GM12864 (cell line): ENCODE results near the gene GRIP2.

ENCODE experiments used
- DNase-seq: peaks from one replicate; pipeline ENCODE4 v3.0.0-alpha.2; 2011; ENCODE audit warnings: low read depth
- H3K4me3 ChIP-seq: 2 replicates; pipeline ENCODE4 v1.5.1; 2011; ENCODE audit warnings: mild to moderate bottlenecking, low read depth, low read length, control low read depth
- TF ChIP-seq, protein P1 (sequence below): IDR thresholded peaks from 2 replicates; pipeline ENCODE4 v1.5.1; 2011; ENCODE audit warnings: low read depth, mild to moderate bottlenecking, moderate library complexity, low read length, control low read depth, inconsistent platforms; ENCODE audit errors: missing control alignments

The GRIP2 gene

DNA sequence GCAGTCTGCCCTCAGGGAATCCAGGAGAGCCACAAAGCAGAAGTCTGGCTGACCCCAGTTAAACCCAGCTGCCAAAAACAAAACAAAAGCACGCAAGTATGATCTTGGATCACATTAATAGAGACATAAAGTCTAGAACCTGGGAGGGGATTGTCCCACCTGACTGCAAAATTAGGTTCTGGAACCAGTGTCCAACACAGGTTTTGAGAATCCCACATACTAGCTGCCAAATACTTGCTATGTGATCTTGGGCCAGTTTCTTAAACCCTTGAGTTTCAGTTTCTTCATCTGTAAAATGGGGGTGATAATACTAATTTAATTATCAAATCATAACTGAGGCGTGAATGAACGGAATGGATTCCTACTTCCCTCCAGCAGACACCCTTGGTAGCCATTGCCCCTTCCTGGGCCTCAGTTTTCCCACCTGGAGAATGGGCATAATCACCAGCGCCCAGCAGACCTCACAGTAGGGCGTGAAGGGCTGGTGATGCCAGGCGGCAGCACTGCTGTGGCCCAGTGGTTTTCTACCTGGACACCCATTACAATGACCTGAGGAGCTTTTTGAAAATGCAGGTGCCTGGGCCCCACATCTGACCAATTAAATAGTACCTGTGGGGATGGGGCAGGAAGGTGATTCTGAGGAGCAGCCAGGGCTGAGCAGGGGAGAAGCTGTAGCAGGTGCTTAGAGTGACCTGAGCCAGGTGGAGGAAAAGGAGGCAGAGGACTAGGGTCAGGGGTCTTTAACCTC lies 32.2 kb downstream of the GRIP2 start:
- H3K4me3 ChIP-seq: no peak overlapping the region
- no peak for DNase-seq
- TF ChIP-seq, protein P1, sequence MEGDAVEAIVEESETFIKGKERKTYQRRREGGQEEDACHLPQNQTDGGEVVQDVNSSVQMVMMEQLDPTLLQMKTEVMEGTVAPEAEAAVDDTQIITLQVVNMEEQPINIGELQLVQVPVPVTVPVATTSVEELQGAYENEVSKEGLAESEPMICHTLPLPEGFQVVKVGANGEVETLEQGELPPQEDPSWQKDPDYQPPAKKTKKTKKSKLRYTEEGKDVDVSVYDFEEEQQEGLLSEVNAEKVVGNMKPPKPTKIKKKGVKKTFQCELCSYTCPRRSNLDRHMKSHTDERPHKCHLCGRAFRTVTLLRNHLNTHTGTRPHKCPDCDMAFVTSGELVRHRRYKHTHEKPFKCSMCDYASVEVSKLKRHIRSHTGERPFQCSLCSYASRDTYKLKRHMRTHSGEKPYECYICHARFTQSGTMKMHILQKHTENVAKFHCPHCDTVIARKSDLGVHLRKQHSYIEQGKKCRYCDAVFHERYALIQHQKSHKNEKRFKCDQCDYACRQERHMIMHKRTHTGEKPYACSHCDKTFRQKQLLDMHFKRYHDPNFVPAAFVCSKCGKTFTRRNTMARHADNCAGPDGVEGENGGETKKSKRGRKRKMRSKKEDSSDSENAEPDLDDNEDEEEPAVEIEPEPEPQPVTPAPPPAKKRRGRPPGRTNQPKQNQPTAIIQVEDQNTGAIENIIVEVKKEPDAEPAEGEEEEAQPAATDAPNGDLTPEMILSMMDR: no peak

DNA sequence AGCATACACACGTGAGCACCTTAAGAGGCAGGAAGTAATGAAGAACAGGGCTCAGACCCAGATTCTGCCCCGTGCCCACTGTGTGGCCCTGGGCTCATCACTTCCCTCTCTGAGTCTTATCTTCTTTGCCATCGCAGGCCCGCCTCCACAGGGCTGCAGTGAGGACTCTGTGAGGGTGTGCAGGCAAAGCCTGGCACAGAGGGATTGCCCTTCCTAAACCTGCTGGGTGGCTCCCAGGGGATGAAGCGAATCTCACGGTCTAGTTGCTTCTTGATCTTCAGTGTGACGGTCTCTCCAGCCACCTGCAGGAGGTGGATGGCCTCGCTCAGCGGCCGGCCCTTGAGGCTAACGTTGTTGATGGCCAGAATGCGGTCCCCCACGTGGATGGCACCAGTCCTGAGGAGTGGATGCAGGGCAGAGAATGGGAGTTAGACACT lies 32.8 kb downstream of the GRIP2 start:
- H3K4me3 ChIP-seq: no peak overlapping the region
- no peak for DNase-seq
- TF ChIP-seq, protein P1: no peak

DNA sequence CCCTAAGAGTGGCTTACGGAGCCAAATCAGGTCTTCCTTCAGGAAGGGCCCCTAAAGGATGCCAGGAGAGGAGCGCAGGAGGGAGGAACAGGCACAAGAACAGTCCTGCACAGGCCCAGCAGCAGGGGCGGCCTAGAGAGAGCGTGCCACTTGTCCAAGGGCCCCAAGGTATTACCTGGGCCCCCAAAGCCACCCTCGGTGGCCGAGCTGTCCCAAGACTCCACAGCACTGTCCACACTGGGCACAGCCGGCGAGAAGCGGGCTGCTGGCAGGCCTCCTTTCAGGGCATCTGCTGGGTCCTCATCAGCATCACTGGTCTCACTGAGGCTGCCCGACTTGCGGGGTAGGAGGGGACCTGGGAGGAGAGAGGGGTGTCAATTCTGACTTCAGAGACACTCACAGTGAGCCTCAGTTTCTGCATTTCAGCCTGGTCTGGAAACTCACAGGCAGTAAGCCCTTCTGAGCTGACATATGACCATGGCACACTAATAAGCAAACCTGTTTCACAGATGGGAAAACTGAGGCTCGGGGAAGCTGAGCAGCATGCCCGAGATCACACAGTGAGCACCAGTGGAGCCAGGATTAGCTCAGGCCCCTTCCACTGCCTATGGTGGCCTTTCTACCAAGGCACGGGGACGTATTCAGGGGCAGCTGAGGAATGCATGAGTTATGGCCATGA lies 33.4 kb downstream of the GRIP2 start:
- TF ChIP-seq, protein P1: no peak
- no peak for DNase-seq
- no peak overlapping the region for H3K4me3 ChIP-seq

DNA sequence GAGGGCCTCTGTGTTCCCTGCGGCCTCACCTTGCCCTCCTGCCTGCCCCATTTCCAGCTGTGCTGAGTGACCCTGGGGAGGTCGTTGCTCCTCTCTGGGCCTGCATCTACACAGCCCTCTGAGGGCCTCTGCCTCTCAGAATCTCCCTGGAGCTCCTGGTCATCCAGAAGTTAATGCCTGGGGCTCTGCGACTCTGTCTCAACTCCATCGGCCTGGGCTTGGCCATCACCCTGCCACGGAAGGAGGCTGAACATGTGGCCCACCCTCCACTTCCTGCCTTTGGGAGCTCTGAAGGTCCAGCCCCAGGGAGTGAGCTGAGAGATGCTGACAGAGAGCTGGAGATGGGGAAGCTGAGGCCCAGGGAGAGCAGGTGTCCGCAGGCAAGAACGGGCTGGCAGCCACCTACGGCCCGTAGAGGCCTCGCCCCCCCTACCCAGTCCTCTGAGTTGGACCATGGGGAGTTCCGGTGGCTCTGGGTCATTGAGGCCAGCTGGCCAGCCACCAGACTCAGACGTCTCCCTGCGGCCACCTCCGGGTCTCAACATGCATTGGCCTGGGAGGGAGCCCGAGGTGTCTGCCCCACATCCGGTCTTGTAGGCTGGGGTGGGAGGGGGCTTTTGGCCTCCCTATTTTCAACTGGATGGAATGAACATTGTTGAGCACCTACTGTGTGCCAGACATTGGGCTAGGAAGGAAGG lies 34.2 kb downstream of the GRIP2 start:
- no peak overlapping the region for H3K4me3 ChIP-seq
- no peak for DNase-seq
- TF ChIP-seq, protein P1: no peak

DNA sequence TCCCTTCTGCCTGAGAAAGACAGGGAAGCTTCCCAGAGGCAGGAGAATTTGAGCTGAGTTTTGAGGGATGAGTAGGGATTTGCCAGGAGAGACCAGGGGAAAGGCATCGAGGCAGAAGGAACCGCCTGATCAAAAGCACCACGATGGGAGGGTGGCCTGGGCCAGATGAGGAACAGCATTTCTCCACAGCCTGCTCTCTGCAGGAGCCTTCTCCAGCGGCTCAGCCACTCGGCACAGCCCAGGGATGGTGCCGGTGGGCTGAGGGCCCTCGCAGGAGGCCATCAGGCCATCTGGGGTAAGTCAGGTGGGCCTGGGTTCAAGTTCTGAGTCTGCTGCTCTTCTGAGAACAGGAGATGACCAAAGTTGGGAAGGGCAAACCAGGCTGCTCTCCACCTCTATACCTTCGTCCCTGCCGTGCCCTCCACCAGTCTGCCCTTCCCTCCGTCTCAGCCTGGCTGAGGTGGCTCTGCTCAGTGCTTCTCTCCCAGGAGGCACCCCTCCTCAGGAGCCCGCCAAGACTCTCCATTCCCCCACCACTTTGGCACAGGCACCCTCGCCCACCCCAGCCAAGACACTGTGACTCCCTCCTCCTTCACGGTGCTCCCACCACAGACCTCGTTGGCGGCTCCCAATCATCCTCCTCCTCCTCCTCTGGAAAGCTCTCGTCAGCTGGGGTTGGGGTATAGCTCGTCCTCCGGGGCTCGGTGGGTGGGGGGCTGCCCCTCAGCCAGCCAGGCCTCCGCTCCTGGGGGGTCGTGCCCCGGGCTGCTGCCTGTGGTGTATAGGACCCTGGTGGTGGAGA lies 34.9 kb downstream of the GRIP2 start:
- H3K4me3 ChIP-seq: no peak overlapping the region
- no peak for DNase-seq
- TF ChIP-seq, protein P1: no peak

DNA sequence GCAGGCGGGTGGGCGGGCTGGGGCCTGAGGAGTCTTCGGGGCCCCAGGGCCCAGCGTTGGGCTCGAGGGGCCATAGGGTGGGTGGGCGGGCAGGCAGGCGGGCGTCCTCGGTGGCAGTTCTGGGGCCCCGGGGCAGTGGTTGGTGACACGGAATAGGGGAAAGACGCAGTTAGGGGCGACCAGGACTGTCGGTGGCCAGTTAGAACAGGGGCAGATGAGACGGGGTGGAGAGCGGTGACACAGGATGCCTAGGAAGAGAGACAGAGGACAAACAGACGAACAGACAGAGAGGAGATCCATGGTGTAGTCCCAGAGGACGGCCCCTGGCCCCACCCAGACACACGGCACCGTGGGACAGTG lies 36.5 kb downstream of the GRIP2 start:
- TF ChIP-seq, protein P1: no peak
- H3K4me3 ChIP-seq: no peak overlapping the region
- DNase-seq: no peak
